Fibroblast of skin of left biceps (primary cell): ENCODE results near the gene SCAND1.
"Not testable (repeated sequence)": the region's sequence is repeated elsewhere in the genome, so short reads cannot be mapped to it uniquely, and the experiment has no call there.

Source experiments
- DNase-seq, 2 experiments: peaks; one replicate each; pipeline ENCODE4 v3.0.0-alpha.2; 2013; ENCODE audit warnings: low read depth in 2 of 2

The SCAND1 gene

GRCh38 chr20:35959291-35959690, 5.0 kb upstream of the SCAND1 start:
- not testable (repeated sequence) for DNase-seq

- DNase-seq, result no peak
These were observed 2.3 kb upstream of the SCAND1 start for GRCh38 chr20:35956616-35957015.

- DNase-seq, result no peak
These were observed 577 bp upstream of the SCAND1 start for GRCh38 chr20:35954907-35955251.

- no peak for DNase-seq
These were observed 709 bp downstream of the SCAND1 start for GRCh38 chr20:35953387-35954199.

- no peak for DNase-seq
These were observed 1.6 kb downstream of the SCAND1 start for GRCh38 chr20:35952480-35953386.

- DNase-seq, result not testable (repeated sequence)
These were observed 2.2 kb downstream of the SCAND1 start for GRCh38 chr20:35952080-35952479.

- DNase-seq, result no peak
These were observed 4.2 kb downstream of the SCAND1 start for GRCh38 chr20:35950093-35950492.

- no peak for DNase-seq
These were observed 6.4 kb downstream of the SCAND1 start for GRCh38 chr20:35947907-35948306.

- DNase-seq, result no peak
These were observed 6.8 kb downstream of the SCAND1 start for GRCh38 chr20:35947489-35947888.

GRCh38 chr20:35942243-35942642, 12.1 kb downstream of the SCAND1 start:
- DNase-seq, result no peak

- no peak for DNase-seq
These were observed 12.7 kb downstream of the SCAND1 start for GRCh38 chr20:35941620-35942019.

- DNase-seq, result no peak
These were observed 15.0 kb downstream of the SCAND1 start for GRCh38 chr20:35939264-35939663.

- DNase-seq, result no peak
These were observed 20.3 kb downstream of the SCAND1 start for GRCh38 chr20:35934050-35934449.

GRCh38 chr20:35929301-35929700, 25.0 kb downstream of the SCAND1 start:
- DNase-seq, result no peak

GRCh38 chr20:35920523-35920922, 33.8 kb downstream of the SCAND1 start:
- no peak for DNase-seq

- DNase-seq, result no peak
These were observed 36.3 kb downstream of the SCAND1 start for GRCh38 chr20:35918021-35918420.

- no peak for DNase-seq
These were observed 37.2 kb downstream of the SCAND1 start for GRCh38 chr20:35917077-35917476.

- no peak for DNase-seq
These were observed 41.4 kb downstream of the SCAND1 start for GRCh38 chr20:35912881-35913280.

- no peak for DNase-seq
These were observed 44.0 kb downstream of the SCAND1 start for GRCh38 chr20:35910254-35910653.

- DNase-seq, result no peak
These were observed 44.5 kb downstream of the SCAND1 start for GRCh38 chr20:35909796-35910195.

- DNase-seq, result no peak
These were observed 45.1 kb downstream of the SCAND1 start for GRCh38 chr20:35909176-35909575.

- DNase-seq, result no peak
These were observed 46.3 kb downstream of the SCAND1 start for GRCh38 chr20:35908007-35908406.
